ENCODE results near the gene PLCB4. TPM values are rescaled to one million over a fixed set of nuclear protein-coding genes. Genes with fewer than 3 reads are reported as not detected.

The PLCB4 gene
- not detected for total RNA-seq
- polyA plus RNA-seq = not detected

DNA sequence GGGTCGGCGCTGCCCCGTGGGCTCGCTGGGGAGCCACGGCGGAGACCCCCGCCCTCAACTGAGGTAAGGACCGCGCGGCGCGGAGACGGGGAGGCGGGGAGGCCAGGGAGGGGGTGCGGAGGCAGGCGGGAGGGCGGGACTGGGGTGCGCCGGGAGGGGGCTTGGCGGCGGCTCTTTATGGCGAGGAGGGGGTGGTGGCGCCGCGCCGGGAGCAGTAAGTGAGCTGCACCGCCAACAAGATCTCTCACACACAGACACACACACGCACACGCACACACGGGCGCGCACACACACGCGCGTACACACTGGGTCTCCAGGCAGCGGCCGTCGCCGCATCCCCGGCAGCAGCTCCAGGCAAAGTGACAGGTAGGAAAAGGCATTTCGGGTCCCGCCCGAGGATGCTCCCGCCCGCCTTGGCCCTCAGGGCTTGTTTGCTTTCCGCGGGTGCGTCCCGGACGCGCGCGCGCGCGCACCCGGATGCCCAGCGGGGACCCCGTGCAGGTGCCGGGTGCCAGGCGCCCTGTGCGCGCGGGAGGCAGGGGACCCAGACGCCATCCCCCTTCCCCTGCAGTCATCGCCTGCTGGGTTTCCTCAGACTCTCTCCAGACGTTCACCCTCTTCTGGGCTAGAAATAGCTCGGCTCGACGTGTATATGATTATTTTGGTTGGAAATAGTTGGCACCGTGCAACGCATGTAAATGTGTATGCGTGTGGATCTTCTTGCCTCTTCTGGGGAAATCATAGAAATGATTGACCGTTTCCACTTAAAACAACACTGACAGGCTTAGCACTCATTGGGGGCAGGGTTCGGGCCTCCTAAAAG lies at the start of gene PLCB4:
TSS of gene PLCB4 (plus strand) at position 247 of the 823 bp plus-strand sequence. CDS start 238,728 bp downstream, outside the sequence.
- Mint-ChIP-seq H3K9me3 (peaks cover 2 to 5% (median 3%) of the 10 kb centered on the region in 5 donors), H3K4me1 (peaks cover 2 to 5% (median 4%) of the 10 kb centered on the region in 3 donors), H3K27me3 (peaks cover 20 to 21% of the 10 kb centered on the region in 2 donors), H3K36me3 (peaks cover 0 to 5% (median 4%) of the 10 kb centered on the region in 3 donors), H3K4me3 (peak within 1 kb of the TSS in 3 of 7 donors; percentile 7 to 54 (median 46)), H3K27ac (no peak within 1 kb of the TSS)
- POLR2A ChIA-PET = no interaction called here
- Histone ChIP-seq H3K4me1 (ENCODE audit: insufficient read depth, low read length) (no peaks in the 10 kb centered on the region), H3K27ac (ENCODE audit: low read depth, low read length) (no peak within 1 kb of the TSS), H3K9me3 (ENCODE audit: low read length) (no peaks in the 10 kb centered on the region), H3K4me3 (ENCODE audit: low read length) (no peak within 1 kb of the TSS), H3K36me3 (ENCODE audit: insufficient read depth, low read length) (no peaks in the 10 kb centered on the region), H3K27me3 (ENCODE audit: insufficient read depth, low read length, poor library complexity, severe bottlenecking) (no peaks in the 10 kb centered on the region)
- DNase-seq = no peak
- CTCF ChIA-PET = no interaction called here

DNA sequence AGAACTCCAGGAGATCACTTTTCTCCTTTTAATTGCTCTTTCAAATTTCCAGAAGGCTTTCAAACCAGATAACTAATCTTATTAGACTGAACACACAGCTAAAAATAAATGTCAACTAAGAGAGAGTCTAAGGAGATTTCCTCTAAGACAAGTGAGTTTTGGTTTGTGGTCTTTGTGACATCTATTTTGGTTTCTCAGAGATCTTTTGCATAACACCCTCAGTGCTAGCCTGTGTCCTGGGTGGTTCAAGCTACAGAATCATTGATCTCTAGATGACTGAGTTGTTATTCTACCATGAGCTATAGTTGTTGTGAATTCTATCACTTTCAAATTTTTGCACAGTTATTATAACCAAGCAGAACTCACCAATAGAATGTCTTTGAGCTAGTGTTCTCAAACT lies 49.1 kb upstream of the PLCB4 start:
- Histone ChIP-seq H3K9me3 (ENCODE audit: low read length) (no peaks in the 10 kb centered on the region), H3K4me3 (ENCODE audit: low read length) (no peak overlapping the region), H3K27me3 (ENCODE audit: insufficient read depth, low read length, poor library complexity, severe bottlenecking) (no peaks in the 10 kb centered on the region), H3K4me1 (ENCODE audit: insufficient read depth, low read length) (no peaks in the 10 kb centered on the region), H3K27ac (ENCODE audit: low read depth, low read length) (no peak overlapping the region), H3K36me3 (ENCODE audit: insufficient read depth, low read length) (no peaks in the 10 kb centered on the region)
- no peaks in the 10 kb centered on the region for H3K4me1 Mint-ChIP-seq
- DNase-seq = no peak
- H3K4me3 Mint-ChIP-seq = no peak overlapping the region
- POLR2A ChIA-PET = no interaction called here
- peaks cover 0 to 14% (median 4%) of the 10 kb centered on the region in 5 donors for H3K9me3 Mint-ChIP-seq
- no peak overlapping the region for H3K27ac Mint-ChIP-seq
- CTCF ChIA-PET = no interaction called here
- H3K27me3 Mint-ChIP-seq = no peaks in the 10 kb centered on the region
- no peaks in the 10 kb centered on the region for H3K36me3 Mint-ChIP-seq

- no peak overlapping the region for H3K4me3 Mint-ChIP-seq
- Histone ChIP-seq H3K27me3 (ENCODE audit: insufficient read depth, low read length, poor library complexity, severe bottlenecking) (no peaks in the 10 kb centered on the region), H3K9me3 (ENCODE audit: low read length) (no peaks in the 10 kb centered on the region), H3K4me3 (ENCODE audit: low read length) (no peak overlapping the region), H3K4me1 (ENCODE audit: insufficient read depth, low read length) (no peaks in the 10 kb centered on the region), H3K27ac (ENCODE audit: low read depth, low read length) (no peak overlapping the region), H3K36me3 (ENCODE audit: insufficient read depth, low read length) (no peaks in the 10 kb centered on the region)
- no peak overlapping the region for H3K27ac Mint-ChIP-seq
- H3K36me3 Mint-ChIP-seq = no peaks in the 10 kb centered on the region
- peaks cover 0 to 14% (median 6%) of the 10 kb centered on the region in 5 donors for H3K9me3 Mint-ChIP-seq
- DNase-seq = no peak
- H3K4me1 Mint-ChIP-seq = no peaks in the 10 kb centered on the region
- POLR2A ChIA-PET = no interaction called here
- no peaks in the 10 kb centered on the region for H3K27me3 Mint-ChIP-seq
- CTCF ChIA-PET = no interaction called here
These were observed 47.7 kb upstream of the PLCB4 start for GRCh38 chr20:9021216-9021615.

DNA sequence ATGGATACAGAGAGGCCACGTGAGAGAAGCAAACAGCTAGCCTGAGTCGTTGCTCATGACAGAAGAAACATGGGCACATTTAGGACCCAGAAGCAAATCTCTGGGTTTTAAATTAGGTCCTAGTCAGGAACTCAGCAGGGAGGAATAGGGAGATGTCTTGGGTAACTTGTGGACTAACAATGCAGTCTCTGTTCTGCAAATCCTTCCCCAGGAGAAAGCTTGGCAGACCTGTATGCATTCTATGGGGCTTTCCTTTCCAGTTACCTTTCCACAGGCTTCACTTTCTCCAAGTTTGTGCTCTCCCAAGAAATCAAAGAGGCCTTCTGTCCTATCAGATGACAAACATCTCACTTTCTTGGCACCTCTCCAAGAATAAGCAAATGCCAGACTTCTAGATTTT lies 47.2 kb upstream of the PLCB4 start:
- Mint-ChIP-seq H3K27ac (no peak overlapping the region), H3K4me3 (no peak overlapping the region), H3K36me3 (no peaks in the 10 kb centered on the region), H3K27me3 (no peaks in the 10 kb centered on the region), H3K4me1 (no peaks in the 10 kb centered on the region), H3K9me3 (peaks cover 0 to 14% (median 6%) of the 10 kb centered on the region in 5 donors)
- Histone ChIP-seq H3K27ac (ENCODE audit: low read depth, low read length) (no peak overlapping the region), H3K9me3 (ENCODE audit: low read length) (no peaks in the 10 kb centered on the region), H3K4me1 (ENCODE audit: insufficient read depth, low read length) (no peaks in the 10 kb centered on the region), H3K27me3 (ENCODE audit: insufficient read depth, low read length, poor library complexity, severe bottlenecking) (no peaks in the 10 kb centered on the region), H3K36me3 (ENCODE audit: insufficient read depth, low read length) (no peaks in the 10 kb centered on the region), H3K4me3 (ENCODE audit: low read length) (no peak overlapping the region)
- CTCF ChIA-PET = no interaction called here
- no peak for DNase-seq
- POLR2A ChIA-PET = no interaction called here

DNA sequence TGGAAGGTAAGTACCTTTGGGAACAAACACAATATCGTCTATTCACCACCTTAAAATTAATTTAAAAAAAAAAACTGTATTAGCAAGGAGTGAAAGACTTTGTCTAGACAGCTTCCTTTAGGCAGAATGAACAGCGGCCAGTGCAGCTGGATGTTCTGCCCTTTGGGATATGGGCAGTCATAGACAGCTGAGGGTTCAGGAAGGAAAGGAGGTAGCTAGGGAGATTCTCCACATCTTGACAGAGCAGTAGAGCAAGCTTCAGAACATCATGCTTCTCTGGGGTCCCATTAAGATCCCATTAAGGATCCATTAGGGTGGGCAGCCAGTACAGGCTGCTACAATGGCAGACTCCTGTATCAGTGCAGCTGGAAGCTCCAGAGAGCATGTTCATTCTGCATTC lies 46.5 kb upstream of the PLCB4 start:
- POLR2A ChIA-PET = no interaction called here
- Mint-ChIP-seq H3K4me3 (no peak overlapping the region), H3K9me3 (peaks cover 0 to 14% (median 6%) of the 10 kb centered on the region in 5 donors), H3K36me3 (no peaks in the 10 kb centered on the region), H3K27ac (no peak overlapping the region), H3K27me3 (no peaks in the 10 kb centered on the region), H3K4me1 (no peaks in the 10 kb centered on the region)
- no peak overlapping the region for H3K4me3 ChIP-seq (ENCODE audit: low read length)
- no peaks in the 10 kb centered on the region for H3K4me1 ChIP-seq (ENCODE audit: insufficient read depth, low read length)
- DNase-seq = no peak
- no peak overlapping the region for H3K27ac ChIP-seq (ENCODE audit: low read depth, low read length)
- no peaks in the 10 kb centered on the region for H3K27me3 ChIP-seq (ENCODE audit: insufficient read depth, low read length, poor library complexity, severe bottlenecking)
- CTCF ChIA-PET = no interaction called here
- H3K36me3 ChIP-seq (ENCODE audit: insufficient read depth, low read length) = no peaks in the 10 kb centered on the region
- H3K9me3 ChIP-seq (ENCODE audit: low read length) = no peaks in the 10 kb centered on the region

- CTCF ChIA-PET = no interaction called here
- Histone ChIP-seq H3K9me3 (ENCODE audit: low read length) (no peaks in the 10 kb centered on the region), H3K27me3 (ENCODE audit: insufficient read depth, low read length, poor library complexity, severe bottlenecking) (no peaks in the 10 kb centered on the region), H3K4me1 (ENCODE audit: insufficient read depth, low read length) (no peaks in the 10 kb centered on the region), H3K4me3 (ENCODE audit: low read length) (no peak overlapping the region), H3K36me3 (ENCODE audit: insufficient read depth, low read length) (no peaks in the 10 kb centered on the region), H3K27ac (ENCODE audit: low read depth, low read length) (no peak overlapping the region)
- POLR2A ChIA-PET = no interaction called here
- no peaks in the 10 kb centered on the region for H3K27me3 Mint-ChIP-seq
- no peaks in the 10 kb centered on the region for H3K4me1 Mint-ChIP-seq
- H3K36me3 Mint-ChIP-seq = no peaks in the 10 kb centered on the region
- no peak for DNase-seq
- peaks cover 0 to 12% (median 4%) of the 10 kb centered on the region in 5 donors for H3K9me3 Mint-ChIP-seq
- no peak overlapping the region for H3K4me3 Mint-ChIP-seq
- H3K27ac Mint-ChIP-seq = no peak overlapping the region
These were observed 44.3 kb upstream of the PLCB4 start for GRCh38 chr20:9024606-9025005.

DNA sequence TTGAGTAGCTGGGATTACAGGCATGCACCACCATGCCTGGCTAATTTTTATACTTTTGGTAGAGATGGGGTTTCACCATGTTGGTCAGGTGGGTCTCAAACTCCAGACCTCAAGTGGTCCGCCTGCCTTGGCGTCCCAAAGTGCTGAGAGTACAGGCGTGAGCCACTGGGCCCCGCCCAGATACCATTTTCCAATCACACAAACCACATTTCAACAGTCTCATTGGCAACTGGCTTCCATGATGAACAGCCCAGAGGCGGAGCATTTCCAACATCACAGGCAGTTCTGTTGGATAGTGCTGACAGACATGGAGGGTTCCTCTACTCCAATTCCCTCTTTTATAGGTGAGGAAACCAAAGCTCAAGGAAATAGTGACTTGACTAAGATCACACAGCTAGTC lies 43.9 kb upstream of the PLCB4 start:
- Histone ChIP-seq H3K27me3 (ENCODE audit: insufficient read depth, low read length, poor library complexity, severe bottlenecking) (no peaks in the 10 kb centered on the region), H3K9me3 (ENCODE audit: low read length) (no peaks in the 10 kb centered on the region), H3K4me3 (ENCODE audit: low read length) (no peak overlapping the region), H3K4me1 (ENCODE audit: insufficient read depth, low read length) (no peaks in the 10 kb centered on the region), H3K36me3 (ENCODE audit: insufficient read depth, low read length) (no peaks in the 10 kb centered on the region), H3K27ac (ENCODE audit: low read depth, low read length) (no peak overlapping the region)
- Mint-ChIP-seq H3K27me3 (no peaks in the 10 kb centered on the region), H3K9me3 (peaks cover 0 to 8% (median 4%) of the 10 kb centered on the region in 5 donors), H3K36me3 (no peaks in the 10 kb centered on the region), H3K4me1 (no peaks in the 10 kb centered on the region), H3K4me3 (no peak overlapping the region), H3K27ac (no peak overlapping the region)
- DNase-seq = no peak
- ChIA-PET POLR2A (no interaction called here), CTCF (no interaction called here)

DNA sequence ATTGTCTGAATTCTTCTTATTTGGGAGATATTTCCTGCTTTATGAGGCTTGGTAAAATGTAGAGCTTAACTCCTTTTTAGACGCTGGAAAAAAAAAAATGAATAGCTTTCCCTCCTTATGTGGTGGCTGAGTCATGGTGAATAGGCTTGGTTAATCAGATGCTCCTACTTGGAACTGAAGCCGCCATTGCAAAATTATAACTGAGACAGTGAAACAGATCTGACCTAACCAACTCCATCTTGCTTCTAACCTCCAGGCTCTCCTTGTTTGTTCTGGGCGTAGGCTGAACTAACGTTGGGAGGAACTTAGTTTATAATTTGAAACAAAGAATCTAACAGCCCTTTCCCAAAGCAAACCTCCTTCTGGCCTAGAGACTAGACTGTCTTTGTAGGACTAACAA lies 43.2 kb upstream of the PLCB4 start:
- CTCF ChIA-PET = no interaction called here
- no peaks in the 10 kb centered on the region for H3K4me1 ChIP-seq (ENCODE audit: insufficient read depth, low read length)
- no peak overlapping the region for H3K27ac ChIP-seq (ENCODE audit: low read depth, low read length)
- no peaks in the 10 kb centered on the region for H3K36me3 ChIP-seq (ENCODE audit: insufficient read depth, low read length)
- no peak for DNase-seq
- H3K4me1 Mint-ChIP-seq = no peaks in the 10 kb centered on the region
- H3K4me3 Mint-ChIP-seq = no peak overlapping the region
- H3K27me3 Mint-ChIP-seq = no peaks in the 10 kb centered on the region
- no peak overlapping the region for H3K27ac Mint-ChIP-seq
- no peaks in the 10 kb centered on the region for H3K9me3 ChIP-seq (ENCODE audit: low read length)
- no peaks in the 10 kb centered on the region for H3K36me3 Mint-ChIP-seq
- no peaks in the 10 kb centered on the region for H3K27me3 ChIP-seq (ENCODE audit: insufficient read depth, low read length, poor library complexity, severe bottlenecking)
- H3K4me3 ChIP-seq (ENCODE audit: low read length) = no peak overlapping the region
- peaks cover 0 to 6% (median 4%) of the 10 kb centered on the region in 5 donors for H3K9me3 Mint-ChIP-seq
- POLR2A ChIA-PET = no interaction called here
